Activated naive CD4-positive, alpha-beta T cell treated with anti-CD3 and anti-CD28 coated beads, Interleukin-2, amount 10 ng/mL, durations not matched to agents 7 days and 5 days (primary cell): ENCODE results near the gene ERCC2.
A peak's percentile ranks its signal among the peaks of the same experiment; 100 is the strongest.
"Not testable (repeated sequence)": the region's sequence is repeated elsewhere in the genome, so short reads cannot be mapped to it uniquely, and the experiment has no call there.

Experiments used
- CTCF ChIA-PET: fragments of 350-600 bp; sonication (Branson Sonifier 250); formaldehyde crosslinking; loops from one replicate; lab custom pipeline; 2021; ENCODE audit warnings: antibody characterized with exemption; lab: Charles Lee
- DNase-seq: peaks from one replicate; pipeline ENCODE4 v3.0.0-alpha.2; 2020
- H3K27ac Mint-ChIP-seq: one replicate; pipeline ENCODE4 v1.8.0; 2021; ENCODE audit warnings: mild to moderate bottlenecking, moderate library complexity, mixed read lengths
- H3K27me3 Mint-ChIP-seq: one replicate; pipeline ENCODE4 v1.8.0; 2021; ENCODE audit warnings: mild to moderate bottlenecking, mixed read lengths
- H3K36me3 Mint-ChIP-seq: one replicate; pipeline ENCODE4 v1.8.0; 2021; ENCODE audit warnings: mixed read lengths
- H3K4me1 Mint-ChIP-seq: one replicate; pipeline ENCODE4 v1.8.0; 2021; ENCODE audit warnings: mixed read lengths
- H3K4me3 Mint-ChIP-seq: one replicate; pipeline ENCODE4 v1.8.0; 2021; ENCODE audit warnings: mild to moderate bottlenecking, moderate library complexity, mixed read lengths
- H3K9me3 Mint-ChIP-seq: one replicate; pipeline ENCODE4 v1.8.0; 2021; ENCODE audit warnings: mixed read lengths

Gene ERCC2

DNA sequence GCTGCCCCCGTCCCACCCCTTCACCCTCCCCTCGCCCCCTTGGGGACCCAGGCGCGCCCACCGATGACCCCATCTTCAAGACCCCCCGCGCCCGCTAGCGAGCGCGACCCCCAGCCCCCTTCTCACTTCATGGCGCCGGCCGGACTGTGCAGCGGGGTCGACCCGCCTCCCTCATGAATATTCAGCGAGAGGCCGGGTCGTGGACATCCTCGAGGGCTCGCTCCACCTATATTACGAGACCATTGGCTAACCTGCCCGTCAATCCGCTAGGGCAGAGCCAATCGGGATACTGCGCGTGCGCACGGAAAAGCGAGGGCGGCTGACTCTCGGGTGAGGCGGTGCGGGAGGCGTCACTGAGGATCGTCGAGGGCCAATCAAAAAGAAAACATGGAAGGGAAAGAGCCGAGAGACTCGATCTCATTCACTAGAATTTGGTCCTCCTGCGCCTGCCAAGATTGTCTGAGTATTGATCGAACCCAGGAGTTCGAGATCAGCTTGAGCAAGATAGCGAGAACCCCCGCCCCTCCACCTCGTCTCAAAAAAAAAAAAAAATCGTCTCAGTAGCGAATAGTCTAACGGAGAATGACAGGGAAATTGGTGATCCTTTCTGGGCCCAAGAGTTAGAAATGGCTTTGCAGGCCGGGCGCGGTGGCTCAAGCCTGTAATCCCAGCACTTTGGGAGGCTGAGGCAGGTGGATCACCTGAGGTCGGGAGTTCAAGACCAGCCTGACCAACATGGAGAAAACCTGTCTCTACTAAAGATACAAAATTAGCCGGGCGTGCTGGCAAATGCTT is at the start of gene ERCC2:
Gene ERCC2 (minus strand): TSS at position 164 of the 795 bp plus-strand sequence. CDS start 33 bp downstream, at position 131.
- Mint-ChIP-seq H3K4me3 (peak within 1 kb of the TSS; percentile 83), H3K27me3 (peaks cover 6% of the 10 kb centered on the region), H3K27ac (peak within 1 kb of the TSS; percentile 96), H3K9me3 (no peaks in the 10 kb centered on the region), H3K4me1 (peaks cover 21% of the 10 kb centered on the region), H3K36me3 (peaks cover 3% of the 10 kb centered on the region)
- DNase-seq = peak; percentile 99
- CTCF ChIA-PET = no interaction called here

DNA sequence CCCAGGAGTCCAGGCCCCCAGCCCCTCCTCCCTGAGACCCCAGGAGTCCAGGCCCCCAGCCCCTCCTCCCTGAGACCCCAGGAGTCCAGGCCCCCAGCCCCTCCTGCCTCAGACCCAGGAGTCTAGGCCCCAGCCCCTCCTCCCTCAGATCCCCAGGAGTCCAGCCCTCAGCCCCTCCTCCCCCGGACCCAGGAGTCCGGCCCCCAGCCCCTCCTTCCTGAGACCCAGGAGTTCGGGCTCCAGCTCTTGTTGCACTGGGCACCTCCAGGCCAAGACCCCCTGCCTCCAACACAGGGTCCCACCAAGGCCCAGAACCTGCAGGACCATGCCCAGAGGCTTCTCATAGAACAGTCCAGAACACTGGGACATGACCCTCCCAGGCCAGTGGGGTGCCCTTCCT is 49.5 kb upstream of the ERCC2 start:
- Mint-ChIP-seq H3K4me1 (peaks cover 64% of the 10 kb centered on the region), H3K27me3 (no peaks in the 10 kb centered on the region), H3K27ac (peak overlapping the region; percentile 55), H3K36me3 (peaks cover 34% of the 10 kb centered on the region), H3K9me3 (no peaks in the 10 kb centered on the region), H3K4me3 (no peak overlapping the region)
- CTCF ChIA-PET = no interaction called here
- DNase-seq = no peak

DNA sequence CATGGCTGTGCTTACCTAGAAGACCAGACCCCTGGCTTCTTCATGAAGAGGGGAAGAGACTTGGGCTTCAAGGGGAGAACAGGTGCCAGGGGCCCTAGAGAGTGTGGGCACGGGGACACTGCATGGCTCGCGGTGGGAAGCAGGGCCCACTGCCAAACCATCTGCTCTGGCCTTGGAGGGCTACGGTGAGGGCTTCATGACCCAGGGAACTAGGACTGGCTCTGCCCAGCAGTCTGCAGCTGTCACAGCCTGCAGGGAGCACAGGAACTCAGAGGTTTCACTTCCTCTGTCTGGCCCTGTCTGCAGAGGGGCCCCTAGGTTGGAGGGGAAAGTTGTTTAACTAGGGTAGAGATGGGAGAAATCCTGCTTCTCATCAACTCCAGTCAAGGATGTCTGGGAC is 49.0 kb upstream of the ERCC2 start:
- Mint-ChIP-seq H3K9me3 (no peaks in the 10 kb centered on the region), H3K36me3 (peaks cover 37% of the 10 kb centered on the region), H3K4me3 (peak overlapping the region; percentile 37), H3K27ac (peak overlapping the region; percentile 84), H3K4me1 (peaks cover 60% of the 10 kb centered on the region), H3K27me3 (no peaks in the 10 kb centered on the region)
- CTCF ChIA-PET = no interaction called here
- peak; percentile 52 for DNase-seq

DNA sequence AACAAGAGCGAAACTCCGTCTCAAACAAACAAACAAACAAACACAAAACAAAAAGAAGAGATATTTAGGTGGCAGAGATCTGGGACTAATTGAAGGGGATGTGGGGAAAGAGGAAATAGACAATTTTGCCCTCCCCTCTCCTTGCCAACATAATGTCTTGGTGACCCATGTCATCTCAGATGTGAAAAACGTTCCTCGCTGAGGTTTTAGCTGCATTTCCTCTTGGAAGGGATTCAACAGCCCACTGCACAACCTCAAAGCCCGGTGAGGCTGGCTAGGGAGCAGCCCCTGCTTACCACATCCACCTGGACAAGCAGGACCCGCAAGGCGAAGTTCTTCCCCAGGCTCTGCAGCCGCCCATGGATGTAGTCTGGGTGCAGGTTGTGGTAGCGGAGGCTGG is 48.4 kb upstream of the ERCC2 start:
- CTCF ChIA-PET = no interaction called here
- Mint-ChIP-seq H3K27me3 (no peaks in the 10 kb centered on the region), H3K4me3 (no peak overlapping the region), H3K27ac (peak overlapping the region; percentile 53), H3K36me3 (peaks cover 42% of the 10 kb centered on the region), H3K4me1 (peaks cover 54% of the 10 kb centered on the region), H3K9me3 (no peaks in the 10 kb centered on the region)
- DNase-seq = no peak

DNA sequence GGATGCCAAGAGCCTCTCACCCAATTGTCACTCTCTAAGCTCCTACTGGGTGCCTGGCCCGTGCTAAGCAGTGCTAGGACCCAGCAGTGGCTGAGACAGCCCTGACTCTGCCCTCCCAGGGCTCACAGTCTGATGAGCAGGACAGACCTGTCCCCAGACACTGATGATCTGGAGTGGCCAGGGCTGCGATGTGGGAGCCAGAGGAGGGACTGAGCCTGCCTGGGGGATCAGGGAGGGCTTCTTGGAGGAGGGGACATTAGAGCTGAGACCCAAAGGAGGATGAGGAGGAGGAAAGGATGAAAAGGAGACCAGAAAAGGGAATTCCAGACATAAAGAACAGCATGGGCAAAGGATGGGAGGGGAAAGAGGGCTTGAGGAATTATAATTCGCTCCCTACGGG is 46.8 kb upstream of the ERCC2 start:
- no peak overlapping the region for H3K4me3 Mint-ChIP-seq
- H3K9me3 Mint-ChIP-seq = no peaks in the 10 kb centered on the region
- CTCF ChIA-PET = interaction anchor here (0.6 to 1.6 kb wide), 3 partner anchors 9 to 171 kb away, joined by 3 to 4 read pairs (median 3); no protein-coding TSS in a partner anchor
- no peak overlapping the region for H3K27ac Mint-ChIP-seq
- H3K4me1 Mint-ChIP-seq = peaks cover 39% of the 10 kb centered on the region
- H3K36me3 Mint-ChIP-seq = peaks cover 45% of the 10 kb centered on the region
- DNase-seq = no peak
- H3K27me3 Mint-ChIP-seq = no peaks in the 10 kb centered on the region

DNA sequence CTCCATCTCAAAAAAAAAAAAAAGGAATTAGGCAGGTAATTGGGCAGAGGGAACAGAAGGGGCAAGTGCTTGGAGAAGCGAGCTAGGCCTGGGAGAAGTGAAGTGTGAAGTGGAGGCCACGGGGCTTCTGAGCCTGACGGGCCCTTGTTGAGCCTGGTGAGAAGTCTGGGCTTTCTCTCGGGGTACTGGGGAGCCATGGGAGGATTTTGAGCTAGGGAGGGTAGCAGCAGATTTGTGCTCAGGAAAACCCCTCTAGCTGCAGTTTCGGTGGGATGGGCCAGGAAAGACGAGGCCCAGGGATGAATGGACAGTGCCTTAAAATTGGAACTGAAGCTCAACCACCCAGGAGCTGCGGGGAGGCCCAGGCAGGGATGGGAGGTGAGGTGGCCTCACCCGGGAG is 44.1 kb upstream of the ERCC2 start:
- Mint-ChIP-seq H3K27ac (peak overlapping the region; percentile 17), H3K9me3 (no peaks in the 10 kb centered on the region)

DNA sequence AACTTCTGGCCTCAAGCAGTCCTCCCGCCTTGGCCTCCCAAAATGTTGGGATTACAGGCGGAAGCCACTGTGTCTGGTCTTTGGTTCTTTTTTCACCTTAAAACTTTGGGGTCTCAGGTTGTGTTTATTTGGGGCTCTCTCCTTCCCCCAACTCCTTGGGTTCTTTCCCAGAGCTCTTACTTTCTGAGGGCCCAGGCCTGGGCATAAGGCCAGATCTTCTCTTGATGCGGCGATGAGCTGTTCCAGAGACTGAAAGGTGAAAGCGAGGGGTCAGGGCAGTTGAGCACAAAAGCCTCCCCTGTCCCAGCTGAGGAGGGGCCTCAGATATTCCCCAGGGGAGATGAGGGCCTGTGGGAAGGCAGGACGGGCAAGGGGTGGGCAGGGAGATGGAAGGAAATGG is 43.1 kb upstream of the ERCC2 start:
- no peak overlapping the region for H3K4me3 Mint-ChIP-seq
- H3K27me3 Mint-ChIP-seq = no peaks in the 10 kb centered on the region

More for the DNA sequence above, 44.1 kb upstream of the ERCC2 start:
- CTCF ChIA-PET = no interaction called here
- Mint-ChIP-seq H3K27me3 (no peaks in the 10 kb centered on the region), H3K36me3 (peaks cover 36% of the 10 kb centered on the region), H3K4me3 (no peak overlapping the region), H3K4me1 (peaks cover 18% of the 10 kb centered on the region)
- no peak for DNase-seq

DNA sequence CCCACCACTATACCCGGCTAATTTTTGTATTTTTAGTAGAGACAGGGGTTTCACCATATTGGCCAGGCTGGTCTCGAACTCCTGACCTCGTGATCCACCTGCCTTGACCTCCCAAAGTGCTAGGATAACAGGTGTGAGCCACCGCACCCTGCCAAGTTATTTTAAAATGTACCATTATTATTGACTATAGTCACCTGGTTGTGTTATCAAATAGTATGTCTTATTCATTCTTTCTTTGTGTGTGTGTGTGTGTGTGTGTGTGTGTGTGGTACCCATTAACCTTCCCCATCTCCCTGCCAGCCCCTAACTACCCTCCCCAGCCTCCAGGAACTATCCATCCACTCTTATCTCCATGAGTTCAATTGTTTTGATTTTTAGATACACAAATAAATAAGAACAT is 40.0 kb upstream of the ERCC2 start:
- H3K27me3 Mint-ChIP-seq, H3K4me3 Mint-ChIP-seq, CTCF ChIA-PET, DNase-seq, H3K9me3 Mint-ChIP-seq, H3K27ac Mint-ChIP-seq: not testable (repeated sequence)
- H3K36me3 Mint-ChIP-seq = peaks cover 31% of the 10 kb centered on the region
- peaks cover 28% of the 10 kb centered on the region for H3K4me1 Mint-ChIP-seq

More for the DNA sequence above, 43.1 kb upstream of the ERCC2 start:
- Mint-ChIP-seq H3K27ac (no peak overlapping the region), H3K36me3 (peaks cover 40% of the 10 kb centered on the region), H3K4me1 (peaks cover 12% of the 10 kb centered on the region), H3K9me3 (no peaks in the 10 kb centered on the region)
- CTCF ChIA-PET = interaction anchor here (1.0 to 1.1 kb wide), 2 partner anchors 65 to 67 kb away, joined by 3 read pairs; no protein-coding TSS in a partner anchor
- no peak for DNase-seq

DNA sequence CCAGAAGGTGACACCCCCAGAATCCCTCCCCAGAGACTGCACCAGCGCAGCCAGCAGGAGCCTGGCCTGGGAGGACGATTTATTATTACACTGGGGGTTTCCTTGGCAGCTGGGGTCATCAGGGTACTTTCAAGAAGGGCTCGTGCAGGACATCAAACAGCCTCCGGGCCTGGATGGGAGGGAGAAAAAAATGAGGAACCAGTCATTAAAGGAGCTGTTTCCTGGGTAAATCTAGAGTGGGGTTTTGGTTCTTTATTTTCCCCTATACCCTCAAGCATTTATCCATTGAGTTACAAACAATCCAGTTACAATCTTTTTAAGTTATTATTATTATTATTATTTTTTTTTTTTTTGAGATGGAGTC is 39.2 kb upstream of the ERCC2 start:
- Mint-ChIP-seq H3K27ac (no peak overlapping the region), H3K9me3 (no peaks in the 10 kb centered on the region), H3K4me1 (peaks cover 35% of the 10 kb centered on the region), H3K4me3 (no peak overlapping the region), H3K27me3 (peaks cover 13% of the 10 kb centered on the region), H3K36me3 (peaks cover 30% of the 10 kb centered on the region)
- no peak for DNase-seq
- CTCF ChIA-PET = no interaction called here

DNA sequence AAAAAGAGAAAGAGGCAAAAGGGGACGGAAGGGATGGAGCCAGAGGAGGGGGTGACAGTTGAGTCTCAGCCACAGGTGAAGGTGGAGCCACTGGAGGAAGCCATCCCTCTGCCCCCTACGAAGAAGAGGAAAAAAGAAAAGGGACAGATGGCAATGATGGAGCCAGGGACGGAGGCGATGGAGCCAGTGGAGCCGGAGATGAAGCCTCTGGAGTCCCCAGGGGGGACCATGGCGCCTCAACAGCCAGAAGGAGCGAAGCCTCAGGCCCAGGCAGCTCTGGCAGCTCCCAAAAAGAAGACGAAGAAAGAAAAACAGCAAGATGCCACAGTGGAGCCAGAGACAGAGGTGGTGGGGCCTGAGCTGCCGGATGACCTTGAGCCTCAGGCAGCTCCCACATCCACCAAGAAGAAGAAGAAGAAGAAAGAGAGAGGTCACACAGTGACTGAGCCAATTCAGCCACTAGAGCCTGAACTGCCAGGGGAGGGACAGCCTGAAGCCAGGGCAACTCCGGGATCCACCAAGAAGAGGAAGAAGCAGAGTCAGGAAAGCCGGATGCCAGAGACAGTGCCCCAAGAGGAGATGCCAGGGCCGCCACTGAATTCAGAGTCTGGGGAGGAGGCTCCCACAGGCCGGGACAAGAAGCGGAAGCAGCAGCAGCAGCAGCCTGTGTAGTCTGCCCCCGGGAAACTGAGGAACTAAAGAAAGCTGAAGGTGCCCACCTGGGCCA is 38.6 kb upstream of the ERCC2 start:
- CTCF ChIA-PET = no interaction called here
- DNase-seq = no peak
- no peaks in the 10 kb centered on the region for H3K9me3 Mint-ChIP-seq
- H3K27me3 Mint-ChIP-seq = peaks cover 18% of the 10 kb centered on the region
- H3K36me3 Mint-ChIP-seq = peaks cover 27% of the 10 kb centered on the region
- no peak overlapping the region for H3K4me3 Mint-ChIP-seq
- H3K27ac Mint-ChIP-seq = no peak overlapping the region
- peaks cover 40% of the 10 kb centered on the region for H3K4me1 Mint-ChIP-seq

DNA sequence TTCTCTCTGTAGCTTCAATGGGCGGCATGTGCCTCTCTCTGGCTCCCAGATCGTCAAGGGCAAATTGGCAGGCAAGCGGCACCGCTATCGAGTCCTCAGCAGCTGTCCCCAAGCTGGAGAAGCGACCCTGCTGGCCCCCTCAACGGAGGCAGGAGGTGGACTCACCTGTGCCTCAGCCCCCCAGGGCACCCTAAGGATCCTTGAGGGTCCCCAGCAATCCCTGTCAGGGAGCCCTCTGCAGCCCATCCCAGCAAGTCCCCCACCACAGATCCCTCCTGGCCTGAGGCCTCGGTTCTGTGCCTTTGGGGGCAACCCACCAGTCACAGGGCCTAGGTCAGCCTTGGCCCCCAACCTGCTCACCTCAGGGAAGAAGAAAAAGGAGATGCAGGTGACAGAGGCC is 37.7 kb upstream of the ERCC2 start:
- no peak for DNase-seq
- Mint-ChIP-seq H3K4me1 (peaks cover 48% of the 10 kb centered on the region), H3K27me3 (peaks cover 27% of the 10 kb centered on the region), H3K4me3 (peak overlapping the region; percentile 43), H3K27ac (peak overlapping the region; percentile 74), H3K36me3 (peaks cover 23% of the 10 kb centered on the region), H3K9me3 (no peaks in the 10 kb centered on the region)
- CTCF ChIA-PET = interaction anchor here (1.1 kb wide), 1 partner anchor 8 kb away, joined by 4 read pairs; no protein-coding TSS in a partner anchor

DNA sequence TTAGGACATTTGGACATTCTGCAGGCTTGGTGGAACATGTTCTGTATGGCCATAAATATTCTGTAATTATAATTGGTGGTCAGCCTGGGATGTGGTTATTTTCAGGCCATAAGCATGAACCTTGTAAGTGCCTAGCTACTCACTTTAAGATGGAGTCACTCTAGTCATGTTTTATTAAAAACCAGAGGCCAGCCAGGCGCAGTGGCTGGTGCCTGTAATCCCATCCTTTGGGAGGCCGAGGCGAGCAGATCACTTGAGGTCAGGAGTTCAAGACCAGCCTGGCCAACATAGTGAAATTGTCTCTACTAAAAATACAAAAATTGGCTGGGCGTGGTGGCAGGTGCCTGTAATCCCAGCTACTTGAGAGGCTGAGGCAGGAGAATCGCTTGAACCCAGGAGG is 37.2 kb upstream of the ERCC2 start:
- not testable (repeated sequence) for H3K27ac Mint-ChIP-seq, H3K9me3 Mint-ChIP-seq, DNase-seq
- CTCF ChIA-PET = interaction anchor here (0.9 to 1.2 kb wide), 3 partner anchors 9 to 78 kb away, joined by 3 to 4 read pairs (median 4); no protein-coding TSS in a partner anchor
- Mint-ChIP-seq H3K4me1 (peaks cover 50% of the 10 kb centered on the region), H3K36me3 (peaks cover 21% of the 10 kb centered on the region), H3K27me3 (peaks cover 32% of the 10 kb centered on the region), H3K4me3 (peak overlapping the region; percentile 96)

DNA sequence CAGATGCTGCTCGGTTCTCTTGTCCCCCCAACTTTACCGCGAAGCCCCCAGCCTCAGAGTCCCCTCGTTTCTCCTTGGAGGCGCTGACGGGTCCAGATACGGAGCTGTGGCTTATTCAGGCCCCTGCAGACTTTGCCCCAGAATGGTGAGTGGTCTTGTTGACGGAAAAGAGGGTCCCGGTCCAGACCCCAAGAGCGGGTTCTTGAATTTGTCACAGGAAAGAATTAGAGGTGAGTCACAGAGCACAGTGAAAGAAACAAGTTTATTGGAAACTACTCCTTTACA is 36.7 kb upstream of the ERCC2 start:
- H3K9me3 Mint-ChIP-seq = no peaks in the 10 kb centered on the region
- H3K4me3 Mint-ChIP-seq = peak overlapping the region; percentile 96
- CTCF ChIA-PET = interaction anchor here (0.9 to 1.2 kb wide), 2 partner anchors 72 to 78 kb away, joined by 3 to 4 read pairs; no protein-coding TSS in a partner anchor
- DNase-seq = no peak
- peaks cover 38% of the 10 kb centered on the region for H3K27me3 Mint-ChIP-seq
- H3K4me1 Mint-ChIP-seq = peaks cover 53% of the 10 kb centered on the region
- peaks cover 17% of the 10 kb centered on the region for H3K36me3 Mint-ChIP-seq
- peak overlapping the region; percentile 52 for H3K27ac Mint-ChIP-seq

DNA sequence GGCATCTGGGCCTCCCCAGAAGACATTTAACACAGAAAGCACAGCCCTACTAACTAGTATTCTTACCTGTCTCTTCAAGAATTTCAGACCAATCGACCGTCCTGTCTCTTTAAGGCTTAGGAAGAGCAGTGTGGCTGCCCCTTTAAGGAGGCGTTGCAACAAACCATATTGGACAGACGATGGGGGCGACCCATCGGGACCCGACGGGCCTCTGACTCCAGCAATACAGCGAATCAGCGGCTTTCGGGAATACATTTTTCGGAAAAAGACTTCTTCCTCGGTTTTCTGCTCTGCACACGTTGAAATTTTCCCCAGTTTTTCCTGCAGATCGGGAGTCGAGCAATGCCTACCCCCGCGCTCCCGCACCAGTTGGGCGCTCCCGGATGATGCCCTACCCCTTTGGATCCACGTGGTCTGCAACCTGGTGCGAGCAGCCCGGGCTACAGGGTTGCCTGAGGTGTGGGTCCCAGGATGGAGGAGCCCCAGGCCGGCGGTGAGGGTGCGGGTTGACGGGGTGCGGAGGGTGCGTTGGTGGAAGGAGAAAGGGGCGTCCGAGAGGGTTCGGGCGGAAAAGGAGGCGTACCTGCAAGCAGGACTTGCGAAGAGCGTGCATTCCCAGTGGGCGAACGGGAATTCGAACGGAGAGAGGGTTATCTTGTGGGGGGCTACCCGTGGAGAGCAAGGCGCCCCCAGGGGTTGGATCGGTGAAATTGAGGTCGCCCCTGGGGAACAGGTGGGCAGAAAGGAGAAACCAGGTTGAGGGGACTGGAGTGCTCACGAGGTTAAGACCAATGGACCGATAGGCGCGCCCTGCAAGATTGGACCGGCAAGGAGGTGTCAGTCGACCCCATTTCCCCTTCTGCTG is 36.1 kb upstream of the ERCC2 start, which contains the start of gene POLR1G:
Gene POLR1G (plus strand): TSS at position 419 of the 865 bp plus-strand sequence. CDS start 53 bp downstream, at position 472.
- DNase-seq = peak; percentile 88
- H3K4me1 Mint-ChIP-seq = peaks cover 53% of the 10 kb centered on the region
- CTCF ChIA-PET = interaction anchor here (1.2 kb wide), 1 partner anchor 72 kb away, joined by 3 read pairs; no protein-coding TSS in a partner anchor
- peak within 1 kb of the TSS; percentile 96 for H3K4me3 Mint-ChIP-seq
- peak within 1 kb of the TSS; percentile 94 for H3K27ac Mint-ChIP-seq
- H3K36me3 Mint-ChIP-seq = peaks cover 17% of the 10 kb centered on the region
- no peaks in the 10 kb centered on the region for H3K9me3 Mint-ChIP-seq
- peaks cover 43% of the 10 kb centered on the region for H3K27me3 Mint-ChIP-seq
